Midbrain (tissue), 1 donor: ENCODE results near the gene PACSIN2.

ENCODE experiments used
- DNase-seq: peaks from one replicate; lab custom pipeline; 2025; lab: John Stamatoyannopoulos, UW

PACSIN2 gene

GRCh38 chr22:42856865-42857704 lies 157.9 kb downstream of the PACSIN2 start, which contains the start of gene ARFGAP3:
Gene ARFGAP3, minus strand, starts transcription at chr22:42857273. Its CDS starts 91 bp downstream, at chr22:42857182.
- DNase-seq = peak; percentile 94

DNA sequence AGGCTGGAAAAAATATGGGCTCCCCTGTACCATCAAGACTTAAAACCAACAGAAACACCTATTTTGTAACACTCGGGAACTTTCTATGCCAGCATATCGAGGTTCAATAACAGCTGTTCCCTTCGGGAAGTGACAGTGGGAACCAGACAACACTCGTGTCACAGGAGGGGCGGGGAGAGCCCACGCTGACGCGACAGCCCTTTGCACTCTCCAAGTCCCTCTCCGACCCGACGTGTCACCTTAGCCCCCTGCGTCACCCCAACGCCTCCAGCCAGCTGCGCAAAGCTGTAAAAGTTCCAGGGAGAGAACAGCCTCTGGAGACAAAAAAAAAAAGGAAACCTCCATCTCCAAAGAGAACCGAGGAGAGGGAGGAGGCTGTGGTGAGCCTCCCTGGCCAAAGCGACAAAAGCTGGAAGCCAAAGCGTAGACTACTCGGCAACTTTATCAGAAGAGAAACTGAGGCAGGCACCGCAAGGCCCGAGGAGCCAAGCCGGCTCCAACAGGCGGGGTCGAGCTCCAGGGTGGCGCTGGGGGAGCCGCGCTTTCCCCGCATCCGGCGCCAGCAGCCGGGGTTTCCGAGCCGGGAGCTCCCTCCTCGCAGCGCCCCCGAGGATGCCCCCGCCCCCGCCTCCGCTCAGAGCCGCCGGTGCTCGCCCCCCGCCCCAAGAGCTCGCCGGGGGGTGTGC lies 158.6 kb downstream of the PACSIN2 start:
- peak; percentile 26 for DNase-seq

- no peak for DNase-seq
Observed at GRCh38 chr22:42855721-42856120, 159.2 kb downstream of the PACSIN2 start.

- no peak for DNase-seq
Observed at GRCh38 chr22:42855211-42855610, 159.7 kb downstream of the PACSIN2 start.

DNA sequence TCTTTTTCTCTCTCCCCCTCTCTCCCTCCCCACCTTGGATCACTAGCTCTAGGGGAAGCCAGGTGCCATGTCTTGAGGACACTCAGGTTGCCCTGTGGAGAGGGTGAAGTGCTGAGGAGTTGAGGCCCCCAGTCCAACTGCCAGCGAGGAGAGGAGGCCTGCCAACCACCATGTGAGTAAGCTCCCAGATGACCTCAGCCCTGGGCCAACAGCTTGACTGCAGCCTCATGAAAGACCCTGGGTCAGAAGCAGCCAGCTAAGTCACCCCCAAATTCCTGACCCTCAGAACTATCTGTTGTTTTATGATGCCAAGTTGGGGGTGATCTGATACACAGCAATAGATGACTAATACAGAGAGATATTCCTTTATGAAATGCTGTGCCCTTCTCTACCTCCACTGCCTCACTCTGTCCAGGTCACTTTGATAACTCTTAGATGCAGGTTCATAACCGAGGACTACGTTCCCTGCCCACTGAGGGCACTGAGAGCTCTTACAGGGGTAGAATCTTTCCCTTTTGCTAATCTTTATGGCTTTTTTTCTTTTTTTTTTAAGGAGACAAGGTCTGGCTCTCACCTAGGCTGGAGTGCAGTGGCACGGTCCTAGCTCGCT lies 165.9 kb downstream of the PACSIN2 start:
- no peak for DNase-seq

DNA sequence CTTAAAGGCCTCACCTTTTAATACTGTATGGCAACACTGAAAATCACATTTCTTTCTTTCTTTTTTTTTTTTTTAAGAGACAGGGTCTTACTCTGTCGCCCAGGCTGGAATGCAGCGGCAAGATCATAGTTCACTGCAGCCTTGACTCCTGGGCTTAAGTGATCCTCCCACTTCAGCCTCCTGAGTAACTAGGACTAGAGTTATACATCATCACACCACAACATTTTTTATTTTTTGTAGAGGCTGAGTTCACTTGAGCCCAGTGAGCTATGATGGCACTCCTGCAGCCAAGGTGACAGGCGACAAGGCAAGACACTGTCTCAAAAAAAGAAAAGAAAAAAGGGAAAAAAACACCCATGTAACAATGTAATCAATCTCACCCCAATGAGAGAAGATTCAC lies 167.8 kb downstream of the PACSIN2 start:
- no peak for DNase-seq

GRCh38 chr22:42844756-42845155 lies 170.2 kb downstream of the PACSIN2 start:
- DNase-seq = no peak

- no peak for DNase-seq
Observed at GRCh38 chr22:42842658-42843370, 172.1 kb downstream of the PACSIN2 start.

- no peak for DNase-seq
Observed at GRCh38 chr22:42841444-42841843, 173.5 kb downstream of the PACSIN2 start.

GRCh38 chr22:42837556-42837955 lies 177.4 kb downstream of the PACSIN2 start:
- no peak for DNase-seq

DNA sequence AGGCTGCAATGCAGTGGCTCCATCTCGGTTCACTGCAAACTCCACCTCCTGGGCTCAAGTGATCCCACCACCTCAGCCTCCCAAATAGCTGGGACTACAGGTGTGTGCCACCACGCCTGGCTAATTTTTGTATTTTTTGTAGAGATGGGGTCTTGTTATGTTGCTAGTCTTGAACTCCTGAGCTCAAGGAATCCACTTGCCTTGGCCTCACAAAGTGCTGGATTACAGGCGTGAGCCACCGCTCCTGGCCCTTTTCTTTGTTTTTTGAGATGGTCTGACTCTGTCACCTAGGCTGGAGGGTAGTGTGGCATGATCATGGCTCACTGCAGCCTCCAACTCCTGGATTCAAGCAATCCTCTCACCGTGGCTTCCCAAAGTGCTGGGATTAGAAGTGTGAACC lies 178.9 kb downstream of the PACSIN2 start:
- DNase-seq = no peak

DNA sequence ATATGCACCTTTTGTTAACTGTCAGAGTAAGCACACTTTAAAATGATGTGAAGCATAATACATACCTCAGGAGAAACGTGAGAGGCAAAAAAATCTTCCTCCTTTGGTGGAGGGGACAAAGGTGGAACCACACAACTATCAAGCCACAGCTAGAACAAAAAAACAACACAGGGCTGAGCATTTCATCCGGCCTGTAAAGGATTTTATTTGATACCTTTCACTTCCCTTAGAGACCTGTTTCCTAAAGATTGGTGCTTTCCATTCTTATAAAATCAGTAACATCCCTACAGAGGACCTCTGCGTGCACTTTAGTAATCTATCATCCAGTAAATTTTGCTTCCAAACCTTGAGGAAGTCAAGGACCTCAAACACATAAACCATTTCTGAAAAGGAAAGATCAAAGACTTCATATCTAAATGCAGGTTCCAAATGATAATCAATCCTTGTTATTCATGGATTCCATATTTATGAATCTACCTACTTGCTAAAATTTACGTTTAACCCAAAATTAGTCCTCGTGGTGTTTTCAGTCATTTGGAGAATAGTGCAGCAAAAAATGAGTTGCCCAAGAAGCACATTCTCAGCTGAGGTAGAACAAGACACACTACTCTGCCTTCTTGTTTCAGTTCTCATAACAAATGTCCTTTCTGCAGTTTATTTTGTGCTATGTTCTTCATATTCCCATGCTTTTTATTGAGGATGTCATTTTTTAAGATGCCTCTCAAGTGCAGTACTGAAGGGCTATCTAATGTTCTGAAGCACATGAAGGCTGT lies 180.6 kb downstream of the PACSIN2 start:
- no peak for DNase-seq

- DNase-seq = no peak
Observed at GRCh38 chr22:42833104-42833503, 181.8 kb downstream of the PACSIN2 start.

DNA sequence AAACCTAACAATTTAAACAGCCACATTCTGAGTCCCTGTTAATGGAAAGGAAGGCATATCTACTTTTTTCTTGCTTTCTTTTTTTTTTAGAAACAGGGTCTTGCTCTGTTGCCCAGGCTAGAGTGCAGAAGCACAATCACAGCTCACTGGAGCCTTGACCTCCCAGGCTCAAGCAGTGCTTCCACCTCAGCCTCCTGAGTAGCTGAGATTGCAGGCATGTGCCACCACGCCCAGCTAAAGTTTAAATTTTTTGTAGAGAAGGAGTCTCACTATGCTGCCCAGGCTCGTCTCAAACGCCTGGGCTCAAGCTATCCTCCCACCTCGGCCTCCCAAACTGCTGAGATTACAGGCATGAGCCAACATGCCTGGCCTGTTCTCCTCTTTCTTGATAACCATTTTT lies 183.2 kb downstream of the PACSIN2 start:
- no peak for DNase-seq

- DNase-seq = no peak
Observed at GRCh38 chr22:42830161-42830560, 184.8 kb downstream of the PACSIN2 start.

- no peak for DNase-seq
Observed at GRCh38 chr22:42829302-42829701, 185.6 kb downstream of the PACSIN2 start.

- no peak for DNase-seq
Observed at GRCh38 chr22:42825796-42826195, 189.2 kb downstream of the PACSIN2 start.

GRCh38 chr22:42821386-42821785 lies 193.6 kb downstream of the PACSIN2 start:
- no peak for DNase-seq

- DNase-seq = no peak
Observed at GRCh38 chr22:42820045-42820763, 194.7 kb downstream of the PACSIN2 start.
